GDM1 (cell line): ENCODE measurements around the gene TUBA3E.
"Not testable (repeated sequence)": the region's sequence is repeated elsewhere in the genome, so short reads cannot be mapped to it uniquely, and the experiment has no call there.

ENCODE experiments used
- DNase-seq: peaks from one replicate; lab custom pipeline; 2025; lab: John Stamatoyannopoulos, UW

The TUBA3E gene

DNA sequence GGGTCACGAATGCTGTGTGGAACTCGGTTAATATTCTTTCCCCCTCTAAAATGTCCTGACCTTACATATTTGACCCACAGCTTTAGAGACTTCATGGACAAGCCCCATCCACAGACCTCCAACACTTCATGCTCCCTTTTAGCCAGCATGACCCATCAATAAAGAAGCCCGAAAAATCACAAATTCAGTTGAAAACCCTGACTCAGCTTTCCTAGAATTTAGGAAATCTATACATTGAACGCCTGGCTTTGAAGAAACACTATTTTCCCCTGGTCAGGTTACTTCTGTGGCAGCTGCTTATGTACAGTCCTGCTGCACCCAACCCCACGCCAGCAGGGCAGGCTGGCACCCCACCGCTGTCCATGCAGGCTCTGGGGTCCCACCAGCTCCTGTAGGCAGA, 6.9 kb downstream of the TUBA3E start:
- DNase-seq = not testable (repeated sequence)

GRCh38 chr2:130190237-130190636, 8.0 kb downstream of the TUBA3E start:
- no peak for DNase-seq

DNA sequence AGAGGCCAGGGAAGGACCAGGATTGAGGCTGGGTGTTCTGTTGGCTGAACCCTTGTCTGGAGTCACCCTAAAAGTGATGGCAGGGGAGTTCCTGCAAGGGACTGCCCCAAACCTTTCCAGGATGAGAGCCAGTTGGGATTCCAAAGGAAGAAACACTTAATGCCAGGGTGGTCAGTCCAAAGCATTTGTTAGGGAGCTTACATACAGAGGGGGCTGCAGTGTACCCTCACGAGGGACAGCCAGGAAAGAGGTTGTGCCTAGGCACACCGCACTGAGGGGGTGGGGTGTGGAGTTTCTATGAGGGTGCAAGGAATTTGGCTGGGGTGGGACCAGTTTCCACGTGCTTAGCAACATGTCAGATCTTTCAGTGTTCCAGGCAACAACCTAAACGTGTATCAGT, 9.3 kb downstream of the TUBA3E start:
- not testable (repeated sequence) for DNase-seq

DNA sequence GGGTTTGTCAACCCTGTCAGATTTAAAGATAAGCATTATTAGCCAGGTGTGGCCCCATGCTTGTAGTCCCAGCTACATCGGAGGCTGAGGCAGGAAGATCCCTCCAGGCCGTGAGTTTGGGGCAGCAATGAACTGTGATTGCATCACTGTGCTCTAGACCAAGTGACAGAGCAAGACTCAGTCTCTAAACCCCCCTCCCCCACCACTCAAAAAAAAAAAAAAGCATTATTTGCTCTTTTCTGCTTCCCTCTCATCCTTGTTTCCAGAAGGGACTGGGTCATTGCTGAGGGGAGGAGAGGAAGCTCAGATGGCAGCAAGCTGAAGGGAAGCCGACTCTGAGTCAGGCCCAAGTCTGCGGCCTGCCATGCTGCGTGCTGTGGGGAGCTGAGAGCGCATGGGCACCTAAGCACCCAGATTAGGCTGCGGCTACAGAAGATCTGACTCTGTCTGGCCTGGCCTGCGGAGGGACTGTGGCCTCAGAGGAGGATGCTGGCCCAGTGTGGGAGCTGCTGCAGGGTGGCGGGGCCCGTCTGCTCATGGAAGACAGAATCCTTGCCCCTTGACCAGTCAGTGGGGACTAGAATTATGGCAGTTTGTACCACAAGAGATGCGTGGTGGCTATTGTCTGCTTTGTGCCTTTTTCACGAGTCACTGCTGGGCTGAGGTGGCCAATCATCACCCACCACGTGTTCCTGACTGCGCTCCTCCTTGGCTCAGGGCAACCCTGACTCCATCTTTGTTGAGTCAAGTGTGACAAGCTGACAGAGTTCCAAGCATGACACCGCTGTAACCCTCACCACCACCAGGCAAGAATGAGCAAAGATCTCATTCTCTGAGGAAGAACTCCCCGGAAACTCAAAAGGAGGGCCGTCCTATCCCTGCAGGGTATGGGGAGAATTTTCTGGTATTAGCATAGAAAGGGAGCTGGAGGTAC, 10.1 kb downstream of the TUBA3E start:
- not testable (repeated sequence) for DNase-seq

- no peak for DNase-seq
Measured at GRCh38 chr2:130187268-130187667, 11.0 kb downstream of the TUBA3E start.

DNA sequence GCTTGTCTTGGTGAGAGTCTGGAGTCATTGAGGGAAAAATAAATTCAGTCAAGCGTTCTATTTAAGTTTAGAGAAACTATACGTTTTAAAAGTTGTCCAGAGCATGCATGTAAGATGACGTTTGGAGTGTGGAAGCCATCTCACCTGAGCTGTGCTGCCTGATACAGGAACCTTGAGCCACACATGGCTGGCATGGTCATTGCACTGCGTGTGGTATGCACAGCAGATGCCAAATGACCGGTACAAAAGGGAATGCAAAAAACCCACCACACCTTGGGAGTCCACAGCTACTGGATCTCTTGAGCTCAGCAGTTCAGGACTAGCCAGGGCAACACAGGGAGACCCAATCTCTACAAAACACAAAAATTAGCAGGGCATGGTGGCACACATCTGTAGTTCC, 11.8 kb downstream of the TUBA3E start:
- DNase-seq = no peak

GRCh38 chr2:130185896-130186295, 12.3 kb downstream of the TUBA3E start:
- DNase-seq = no peak

- no peak for DNase-seq
Measured at GRCh38 chr2:130185436-130185835, 12.8 kb downstream of the TUBA3E start.

DNA sequence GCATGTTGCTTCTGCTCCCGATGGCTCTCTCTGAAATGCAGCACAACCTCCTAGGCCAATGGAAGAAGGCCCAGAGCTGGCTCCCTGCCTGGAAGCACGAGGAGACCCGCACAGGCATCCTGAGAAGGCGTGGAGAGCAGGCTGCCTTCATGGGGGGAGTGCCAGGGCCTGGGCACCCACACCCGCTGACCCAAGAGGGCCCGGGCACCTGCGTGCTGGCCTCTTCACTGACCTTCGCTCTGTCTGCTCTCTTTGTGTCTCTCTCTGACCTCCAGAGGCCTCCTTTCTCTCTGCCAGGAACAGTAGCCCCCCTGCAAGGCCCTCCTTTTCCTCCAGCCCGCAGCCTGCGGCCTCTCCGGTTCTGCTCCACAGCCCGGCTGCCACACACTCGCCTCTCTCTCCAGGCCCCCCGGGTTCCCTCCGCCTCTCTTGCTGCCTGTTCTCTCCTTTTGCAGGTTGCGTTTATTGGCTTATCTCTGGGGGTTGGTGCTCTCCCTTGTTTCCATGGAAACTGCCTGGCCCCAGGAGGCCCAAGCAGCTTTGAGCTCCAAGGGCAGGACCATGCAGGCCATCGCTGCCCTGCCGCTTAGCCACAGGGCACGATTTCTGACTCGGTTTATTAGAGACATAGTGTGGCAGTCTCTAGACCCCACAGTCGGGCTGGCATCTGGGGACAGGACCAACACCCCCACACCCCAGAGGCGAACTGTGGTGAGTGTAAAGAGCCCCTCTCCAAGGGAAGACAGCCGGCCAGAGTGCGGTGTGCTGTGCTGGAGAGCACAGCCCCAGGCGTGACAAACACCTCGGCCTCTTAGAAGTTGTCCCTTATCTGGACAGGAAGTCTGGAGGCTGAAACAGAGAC, 14.5 kb downstream of the TUBA3E start:
- DNase-seq = no peak

- DNase-seq = not testable (repeated sequence)
Measured at GRCh38 chr2:130182826-130183511, 15.3 kb downstream of the TUBA3E start.

- DNase-seq = peak; percentile 85
Measured at GRCh38 chr2:130181880-130182682, 16.2 kb downstream of the TUBA3E start, which contains the start of gene MZT2B. Gene MZT2B (plus strand): TSS chr2:130182262. CDS start chr2:130182283, 21 bp downstream.

GRCh38 chr2:130181325-130181879, 16.8 kb downstream of the TUBA3E start, which contains the start of gene SMPD4:
Gene SMPD4 (minus strand): TSS chr2:130181602. CDS start chr2:130176592, 5,010 bp downstream.
- peak; percentile 91 for DNase-seq

DNA sequence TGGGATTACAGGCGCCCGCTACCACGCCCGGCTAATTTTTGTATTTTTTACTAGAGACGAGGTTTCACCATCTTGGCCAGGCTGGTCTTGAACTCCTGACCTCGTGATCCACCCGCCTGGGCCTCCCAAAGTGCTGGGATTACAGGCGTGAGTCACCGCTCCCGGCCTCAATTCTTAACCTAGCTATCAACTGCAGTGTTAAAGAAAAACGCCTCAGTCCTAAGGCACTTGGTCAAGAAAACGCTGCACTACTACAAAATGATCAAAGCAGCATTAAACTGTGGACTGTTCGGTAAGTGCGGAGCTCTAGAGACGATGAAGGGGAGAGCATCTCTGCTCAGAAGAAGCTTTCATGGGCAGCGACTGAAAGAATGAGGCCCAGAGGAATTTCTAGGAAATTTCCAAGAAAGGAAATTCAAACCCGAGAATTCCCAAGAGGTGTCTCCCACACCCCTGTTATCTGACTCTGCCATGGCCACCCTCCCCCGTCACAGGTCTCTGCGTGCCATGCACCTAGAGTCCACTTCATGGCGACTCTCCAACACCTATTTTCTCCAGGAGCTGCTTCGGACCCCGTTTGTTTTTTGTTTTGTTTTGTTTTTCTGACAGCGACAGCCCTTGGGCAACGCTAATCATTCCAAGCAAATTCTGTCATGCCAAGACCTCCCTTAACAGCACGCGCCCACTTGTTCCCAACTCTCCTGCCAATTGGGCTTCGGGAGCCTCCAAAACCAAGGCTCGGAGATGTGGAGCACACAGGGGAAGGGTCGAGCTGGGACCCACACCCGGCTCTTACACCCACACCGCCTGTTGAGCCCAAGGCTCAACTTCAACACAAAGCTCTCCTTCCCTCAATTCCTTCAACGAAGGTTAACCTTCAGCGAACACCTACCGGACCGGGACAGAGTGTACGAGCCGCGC, 17.6 kb downstream of the TUBA3E start:
- DNase-seq = not testable (repeated sequence)

DNA sequence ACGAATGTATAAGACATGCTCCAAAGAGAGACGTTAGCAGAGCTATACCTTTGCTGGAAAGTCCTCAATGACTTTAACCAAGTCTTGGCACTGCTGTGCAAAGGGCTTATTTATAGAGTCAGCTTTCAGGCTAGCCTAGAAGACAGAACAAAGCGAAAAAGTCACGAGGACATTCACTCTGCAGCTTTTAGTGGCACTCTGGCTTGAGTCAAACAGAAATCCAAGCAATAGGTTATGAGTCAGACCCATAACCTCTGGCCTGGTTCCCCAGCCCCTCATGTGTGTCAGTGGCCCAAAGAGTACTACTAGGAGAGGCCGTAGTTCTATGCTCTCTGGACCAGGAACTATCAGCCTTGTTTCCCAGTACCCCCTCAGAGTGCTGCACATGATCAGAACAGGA, 23.4 kb downstream of the TUBA3E start:
- not testable (repeated sequence) for DNase-seq

DNA sequence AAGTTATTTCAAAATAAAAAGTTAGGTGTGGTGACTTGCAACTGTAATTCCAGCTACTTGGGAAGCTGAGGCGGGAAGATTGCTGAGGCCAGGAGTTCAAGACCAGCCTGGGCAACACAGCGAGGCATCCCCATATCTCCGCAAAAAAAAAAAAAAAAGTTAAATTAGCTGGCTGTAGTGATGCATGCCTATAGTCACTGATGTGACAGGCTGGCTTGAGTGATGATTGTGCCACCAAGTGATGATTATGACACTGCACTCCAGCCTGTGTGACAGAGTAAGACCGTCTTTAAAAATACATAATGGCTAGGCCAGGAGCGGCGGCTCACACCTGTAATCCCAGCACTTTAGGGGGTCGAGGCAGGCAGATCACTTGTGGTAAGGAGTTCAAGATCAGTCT, 28.3 kb downstream of the TUBA3E start:
- no peak for DNase-seq

GRCh38 chr2:130169163-130169562, 29.1 kb downstream of the TUBA3E start:
- not testable (repeated sequence) for DNase-seq

GRCh38 chr2:130166611-130167010, 31.6 kb downstream of the TUBA3E start:
- DNase-seq = not testable (repeated sequence)

- no peak for DNase-seq
Measured at GRCh38 chr2:130165293-130166016, 32.8 kb downstream of the TUBA3E start.

DNA sequence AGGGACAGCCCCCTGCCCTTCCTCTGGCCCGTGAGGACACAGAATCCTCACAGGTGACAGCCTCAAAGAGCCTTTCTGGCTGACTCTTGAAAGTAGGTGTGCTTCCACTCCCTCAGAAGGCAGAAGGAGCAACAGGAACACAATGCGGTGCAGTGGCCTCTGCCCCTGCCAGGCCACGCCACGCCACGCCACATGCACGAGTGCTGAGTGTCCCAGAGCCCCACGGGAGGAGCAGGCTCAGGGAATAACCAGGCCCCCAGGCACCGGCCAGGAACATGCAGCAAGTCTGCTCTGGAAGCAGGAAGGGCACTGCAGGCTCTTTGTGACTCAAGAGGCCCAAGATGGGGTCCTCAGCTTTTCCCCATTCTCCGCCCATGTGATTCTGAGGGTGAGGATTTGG, 35.3 kb downstream of the TUBA3E start:
- no peak for DNase-seq
